ENCODE measurements around the gene CAMK1D.
A peak's percentile ranks its signal among the peaks of the same experiment; 100 is the strongest.

CAMK1D gene

GRCh38 chr10:12703126-12703525 lies 353.8 kb downstream of the CAMK1D start:
- no peaks in the 10 kb centered on the region for H3K36me3 ChIP-seq (ENCODE audit: control insufficient read depth in 5 of 5, insufficient read depth in 5 of 5, low read length in 5 of 5)
- H3K27me3 ChIP-seq (ENCODE audit: control insufficient read depth in 5 of 5, insufficient read depth in 4 of 5, low read length in 5 of 5): no peaks in the 10 kb centered on the region
- H3K4me1 ChIP-seq (ENCODE audit: control insufficient read depth in 5 of 5, insufficient read depth in 5 of 5, low read length in 5 of 5): peaks cover 12 to 63% (median 42%) of the 10 kb centered on the region in 5 donors
- no peak overlapping the region for H3K4me3 ChIP-seq (ENCODE audit: low read depth in 1 of 5, low read length in 5 of 5)
- H3K9ac ChIP-seq (ENCODE audit: low read length in 5 of 5): no peak overlapping the region
- no peak overlapping the region for H3K27ac ChIP-seq (ENCODE audit: low read depth, low read length)
- H3K9me3 ChIP-seq (ENCODE audit: control insufficient read depth in 5 of 5, low read length in 5 of 5): no peaks in the 10 kb centered on the region

- no peak overlapping the region for H3K9ac ChIP-seq (ENCODE audit: low read length in 5 of 5)
- no peak overlapping the region for H3K4me3 ChIP-seq (ENCODE audit: low read depth in 1 of 5, low read length in 5 of 5)
- peaks cover 13 to 69% (median 49%) of the 10 kb centered on the region in 5 donors for H3K4me1 ChIP-seq (ENCODE audit: control insufficient read depth in 5 of 5, insufficient read depth in 5 of 5, low read length in 5 of 5)
- no peaks in the 10 kb centered on the region for H3K27me3 ChIP-seq (ENCODE audit: control insufficient read depth in 5 of 5, insufficient read depth in 4 of 5, low read length in 5 of 5)
- peak overlapping the region; percentile 20 for H3K27ac ChIP-seq (ENCODE audit: low read depth, low read length)
- no peaks in the 10 kb centered on the region for H3K9me3 ChIP-seq (ENCODE audit: control insufficient read depth in 5 of 5, low read length in 5 of 5)
- no peaks in the 10 kb centered on the region for H3K36me3 ChIP-seq (ENCODE audit: control insufficient read depth in 5 of 5, insufficient read depth in 5 of 5, low read length in 5 of 5)
Observed at GRCh38 chr10:12703813-12704212, 354.5 kb downstream of the CAMK1D start.

- Histone ChIP-seq H3K4me1 (ENCODE audit: control insufficient read depth in 5 of 5, insufficient read depth in 5 of 5, low read length in 5 of 5) (peaks cover 12 to 69% (median 51%) of the 10 kb centered on the region in 5 donors), H3K9me3 (ENCODE audit: control insufficient read depth in 5 of 5, low read length in 5 of 5) (no peaks in the 10 kb centered on the region), H3K27me3 (ENCODE audit: control insufficient read depth in 5 of 5, insufficient read depth in 4 of 5, low read length in 5 of 5) (no peaks in the 10 kb centered on the region), H3K36me3 (ENCODE audit: control insufficient read depth in 5 of 5, insufficient read depth in 5 of 5, low read length in 5 of 5) (no peaks in the 10 kb centered on the region), H3K4me3 (ENCODE audit: low read depth in 1 of 5, low read length in 5 of 5) (no peak overlapping the region), H3K9ac (ENCODE audit: low read length in 5 of 5) (no peak overlapping the region), H3K27ac (ENCODE audit: low read depth, low read length) (peak overlapping the region; percentile 20)
Observed at GRCh38 chr10:12704488-12704887, 355.1 kb downstream of the CAMK1D start.

GRCh38 chr10:12705943-12706342 lies 356.6 kb downstream of the CAMK1D start:
- H3K9me3 ChIP-seq (ENCODE audit: control insufficient read depth in 5 of 5, low read length in 5 of 5): no peaks in the 10 kb centered on the region
- H3K4me1 ChIP-seq (ENCODE audit: control insufficient read depth in 5 of 5, insufficient read depth in 5 of 5, low read length in 5 of 5): peaks cover 14 to 66% (median 49%) of the 10 kb centered on the region in 5 donors
- H3K9ac ChIP-seq (ENCODE audit: low read length in 5 of 5): no peak overlapping the region
- no peaks in the 10 kb centered on the region for H3K36me3 ChIP-seq (ENCODE audit: control insufficient read depth in 5 of 5, insufficient read depth in 5 of 5, low read length in 5 of 5)
- no peak overlapping the region for H3K4me3 ChIP-seq (ENCODE audit: low read depth in 1 of 5, low read length in 5 of 5)
- H3K27ac ChIP-seq (ENCODE audit: low read depth, low read length): no peak overlapping the region
- no peaks in the 10 kb centered on the region for H3K27me3 ChIP-seq (ENCODE audit: control insufficient read depth in 5 of 5, insufficient read depth in 4 of 5, low read length in 5 of 5)

GRCh38 chr10:12707461-12708185 lies 358.3 kb downstream of the CAMK1D start:
- Histone ChIP-seq H3K27ac (ENCODE audit: low read depth, low read length) (peak overlapping the region; percentile 83), H3K9me3 (ENCODE audit: control insufficient read depth in 5 of 5, low read length in 5 of 5) (no peaks in the 10 kb centered on the region), H3K9ac (ENCODE audit: low read length in 5 of 5) (peak overlapping the region in 4 of 5 donors; percentile 18 to 76 (median 62)), H3K27me3 (ENCODE audit: control insufficient read depth in 5 of 5, insufficient read depth in 4 of 5, low read length in 5 of 5) (no peaks in the 10 kb centered on the region), H3K36me3 (ENCODE audit: control insufficient read depth in 5 of 5, insufficient read depth in 5 of 5, low read length in 5 of 5) (no peaks in the 10 kb centered on the region), H3K4me3 (ENCODE audit: low read depth in 1 of 5, low read length in 5 of 5) (no peak overlapping the region), H3K4me1 (ENCODE audit: control insufficient read depth in 5 of 5, insufficient read depth in 5 of 5, low read length in 5 of 5) (peaks cover 14 to 64% (median 50%) of the 10 kb centered on the region in 5 donors)

- Histone ChIP-seq H3K27me3 (ENCODE audit: control insufficient read depth in 5 of 5, insufficient read depth in 4 of 5, low read length in 5 of 5) (no peaks in the 10 kb centered on the region), H3K36me3 (ENCODE audit: control insufficient read depth in 5 of 5, insufficient read depth in 5 of 5, low read length in 5 of 5) (no peaks in the 10 kb centered on the region), H3K9ac (ENCODE audit: low read length in 5 of 5) (no peak overlapping the region), H3K9me3 (ENCODE audit: control insufficient read depth in 5 of 5, low read length in 5 of 5) (no peaks in the 10 kb centered on the region), H3K4me3 (ENCODE audit: low read depth in 1 of 5, low read length in 5 of 5) (no peak overlapping the region), H3K4me1 (ENCODE audit: control insufficient read depth in 5 of 5, insufficient read depth in 5 of 5, low read length in 5 of 5) (peaks cover 12 to 51% (median 42%) of the 10 kb centered on the region in 5 donors), H3K27ac (ENCODE audit: low read depth, low read length) (peak overlapping the region; percentile 83)
Observed at GRCh38 chr10:12709000-12709401, 359.7 kb downstream of the CAMK1D start.

GRCh38 chr10:12709521-12709963 lies 360.2 kb downstream of the CAMK1D start:
- Histone ChIP-seq H3K36me3 (ENCODE audit: control insufficient read depth in 5 of 5, insufficient read depth in 5 of 5, low read length in 5 of 5) (no peaks in the 10 kb centered on the region), H3K27me3 (ENCODE audit: control insufficient read depth in 5 of 5, insufficient read depth in 4 of 5, low read length in 5 of 5) (no peaks in the 10 kb centered on the region), H3K4me3 (ENCODE audit: low read depth in 1 of 5, low read length in 5 of 5) (no peak overlapping the region), H3K27ac (ENCODE audit: low read depth, low read length) (peak overlapping the region; percentile 83), H3K9me3 (ENCODE audit: control insufficient read depth in 5 of 5, low read length in 5 of 5) (no peaks in the 10 kb centered on the region), H3K9ac (ENCODE audit: low read length in 5 of 5) (peak overlapping the region in 2 of 5 donors; percentile 21 to 45), H3K4me1 (ENCODE audit: control insufficient read depth in 5 of 5, insufficient read depth in 5 of 5, low read length in 5 of 5) (peaks cover 10 to 46% (median 38%) of the 10 kb centered on the region in 5 donors)

GRCh38 chr10:12710157-12710556 lies 360.8 kb downstream of the CAMK1D start:
- Histone ChIP-seq H3K4me1 (ENCODE audit: control insufficient read depth in 5 of 5, insufficient read depth in 5 of 5, low read length in 5 of 5) (peaks cover 10 to 45% (median 38%) of the 10 kb centered on the region in 5 donors), H3K9ac (ENCODE audit: low read length in 5 of 5) (no peak overlapping the region), H3K27me3 (ENCODE audit: control insufficient read depth in 5 of 5, insufficient read depth in 4 of 5, low read length in 5 of 5) (no peaks in the 10 kb centered on the region), H3K27ac (ENCODE audit: low read depth, low read length) (peak overlapping the region; percentile 83), H3K36me3 (ENCODE audit: control insufficient read depth in 5 of 5, insufficient read depth in 5 of 5, low read length in 5 of 5) (no peaks in the 10 kb centered on the region), H3K4me3 (ENCODE audit: low read depth in 1 of 5, low read length in 5 of 5) (no peak overlapping the region), H3K9me3 (ENCODE audit: control insufficient read depth in 5 of 5, low read length in 5 of 5) (no peaks in the 10 kb centered on the region)

- Histone ChIP-seq H3K4me1 (ENCODE audit: control insufficient read depth in 5 of 5, insufficient read depth in 5 of 5, low read length in 5 of 5) (peaks cover 10 to 45% (median 38%) of the 10 kb centered on the region in 5 donors), H3K4me3 (ENCODE audit: low read depth in 1 of 5, low read length in 5 of 5) (no peak overlapping the region), H3K9ac (ENCODE audit: low read length in 5 of 5) (peak overlapping the region in 2 of 5 donors; percentile 10 to 57), H3K27ac (ENCODE audit: low read depth, low read length) (peak overlapping the region; percentile 83), H3K27me3 (ENCODE audit: control insufficient read depth in 5 of 5, insufficient read depth in 4 of 5, low read length in 5 of 5) (no peaks in the 10 kb centered on the region), H3K9me3 (ENCODE audit: control insufficient read depth in 5 of 5, low read length in 5 of 5) (no peaks in the 10 kb centered on the region), H3K36me3 (ENCODE audit: control insufficient read depth in 5 of 5, insufficient read depth in 5 of 5, low read length in 5 of 5) (no peaks in the 10 kb centered on the region)
Observed at GRCh38 chr10:12710594-12711349, 361.4 kb downstream of the CAMK1D start.

- H3K36me3 ChIP-seq (ENCODE audit: control insufficient read depth in 5 of 5, insufficient read depth in 5 of 5, low read length in 5 of 5): no peaks in the 10 kb centered on the region
- H3K27me3 ChIP-seq (ENCODE audit: control insufficient read depth in 5 of 5, insufficient read depth in 4 of 5, low read length in 5 of 5): no peaks in the 10 kb centered on the region
- no peak overlapping the region for H3K27ac ChIP-seq (ENCODE audit: low read depth, low read length)
- H3K4me1 ChIP-seq (ENCODE audit: control insufficient read depth in 5 of 5, insufficient read depth in 5 of 5, low read length in 5 of 5): peaks cover 10 to 47% (median 40%) of the 10 kb centered on the region in 5 donors
- H3K4me3 ChIP-seq (ENCODE audit: low read depth in 1 of 5, low read length in 5 of 5): no peak overlapping the region
- H3K9me3 ChIP-seq (ENCODE audit: control insufficient read depth in 5 of 5, low read length in 5 of 5): no peaks in the 10 kb centered on the region
- H3K9ac ChIP-seq (ENCODE audit: low read length in 5 of 5): no peak overlapping the region
Observed at GRCh38 chr10:12711350-12711708, 362.0 kb downstream of the CAMK1D start.

Measured in subcutaneous abdominal adipose tissue (tissue), 5 donors.